Activated CD8-positive, alpha-beta memory T cell treated with anti-CD3 and anti-CD28 coated beads, Interleukin-2, amount 50 U/mL, for 4 hours (primary cell): ENCODE results near the gene RFX2.
"Not testable (repeated sequence)": the region's sequence is repeated elsewhere in the genome, so short reads cannot be mapped to it uniquely, and the experiment has no call there.

Experiments used
- DNase-seq: peaks from one replicate; pipeline ENCODE4 v3.0.0-alpha.2; 2020

RFX2 gene

DNA sequence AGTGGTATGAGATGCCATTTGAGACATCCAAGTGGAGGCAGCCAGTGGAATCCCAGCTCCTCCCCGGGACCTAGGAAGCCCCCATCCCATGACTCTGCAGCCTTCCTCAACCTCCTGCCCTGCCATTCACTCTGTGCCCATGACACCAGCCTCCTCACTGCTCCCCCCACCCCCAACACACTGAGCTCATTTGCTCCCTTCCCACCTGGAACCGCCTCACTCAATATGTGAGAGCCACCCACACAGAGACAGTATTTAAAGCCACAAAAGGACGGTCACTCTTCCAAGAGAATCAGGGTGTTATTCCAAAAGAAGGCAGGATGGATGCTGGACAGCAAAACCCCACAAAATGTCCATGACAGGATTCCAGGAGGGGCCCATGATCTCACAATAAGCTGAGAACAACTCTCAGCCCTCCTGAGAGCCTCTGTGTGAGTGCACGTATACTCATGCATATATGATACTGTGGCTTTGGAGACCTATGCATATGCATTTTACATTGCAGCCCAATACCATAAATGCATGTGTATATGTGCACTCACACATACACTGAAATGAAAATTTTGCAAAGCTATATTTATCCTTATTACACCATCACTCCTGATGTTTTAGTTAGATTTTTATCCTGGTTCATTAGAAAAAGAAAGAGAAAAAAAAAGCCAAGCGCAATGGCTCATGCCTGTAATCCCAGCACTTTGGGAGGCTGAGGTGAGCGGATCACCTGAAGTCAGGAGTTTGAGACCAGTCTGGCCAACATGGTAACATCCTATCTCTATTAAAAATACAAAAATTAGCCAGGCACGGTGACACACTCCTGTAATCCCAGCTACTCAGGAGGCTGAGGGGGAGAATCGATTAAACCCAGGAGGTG, 121.5 kb downstream of the RFX2 start:
- no peak for DNase-seq

DNA sequence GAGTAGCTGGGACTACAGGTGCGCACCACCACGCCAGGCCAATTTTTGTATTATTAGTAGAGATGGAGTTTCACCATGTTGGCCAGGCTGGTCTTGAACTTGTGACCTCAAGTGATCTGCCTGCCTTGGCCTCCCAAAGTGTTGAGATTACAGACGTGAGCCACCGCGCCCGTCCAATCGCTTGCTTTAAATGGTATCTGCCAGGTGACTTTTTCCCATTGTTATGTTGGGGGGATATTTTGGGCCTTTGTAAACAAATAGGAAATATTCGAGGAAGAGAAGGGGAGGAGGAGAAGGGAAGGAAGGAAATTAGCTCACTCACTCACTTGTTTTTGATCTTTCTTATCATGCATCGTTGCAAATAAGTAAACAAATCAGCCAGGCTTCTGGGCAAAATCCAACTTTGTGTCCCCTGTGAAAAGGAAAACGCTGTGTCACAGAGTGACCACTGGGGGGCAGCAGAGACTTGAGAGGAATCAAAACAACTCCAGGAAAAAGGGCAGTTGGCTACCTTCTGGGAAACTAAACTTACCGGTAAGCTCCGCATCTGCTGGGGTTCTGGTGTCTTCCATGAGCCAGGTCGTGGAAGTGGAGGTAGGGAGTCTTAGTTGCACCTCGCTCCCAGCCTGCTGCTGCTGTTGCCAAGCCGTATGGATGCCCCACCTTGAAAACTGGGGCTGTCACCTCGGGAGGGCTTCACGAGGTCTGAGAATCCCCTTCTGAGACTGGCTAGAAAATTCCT, 123.1 kb downstream of the RFX2 start:
- DNase-seq: peak; percentile 72

DNA sequence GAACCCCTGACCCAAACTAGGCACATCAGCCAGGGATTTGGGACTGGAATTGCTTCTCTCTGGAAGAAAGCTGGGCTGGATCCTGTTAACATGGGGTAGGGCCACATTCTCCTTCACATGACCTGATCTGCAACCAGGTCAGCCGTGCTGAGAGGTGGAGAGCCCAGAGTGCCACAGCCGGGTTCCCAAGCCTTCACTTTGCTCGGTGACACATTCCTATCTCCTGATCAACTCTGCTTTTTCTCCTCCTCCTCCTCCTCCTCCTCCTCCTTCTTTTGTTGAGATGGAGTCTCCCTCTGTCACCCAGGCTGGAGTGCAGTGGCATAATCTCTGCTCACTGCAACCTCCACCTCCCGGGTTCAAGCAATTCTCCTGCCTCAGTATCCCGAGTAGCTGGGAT, 124.5 kb downstream of the RFX2 start:
- not testable (repeated sequence) for DNase-seq

DNA sequence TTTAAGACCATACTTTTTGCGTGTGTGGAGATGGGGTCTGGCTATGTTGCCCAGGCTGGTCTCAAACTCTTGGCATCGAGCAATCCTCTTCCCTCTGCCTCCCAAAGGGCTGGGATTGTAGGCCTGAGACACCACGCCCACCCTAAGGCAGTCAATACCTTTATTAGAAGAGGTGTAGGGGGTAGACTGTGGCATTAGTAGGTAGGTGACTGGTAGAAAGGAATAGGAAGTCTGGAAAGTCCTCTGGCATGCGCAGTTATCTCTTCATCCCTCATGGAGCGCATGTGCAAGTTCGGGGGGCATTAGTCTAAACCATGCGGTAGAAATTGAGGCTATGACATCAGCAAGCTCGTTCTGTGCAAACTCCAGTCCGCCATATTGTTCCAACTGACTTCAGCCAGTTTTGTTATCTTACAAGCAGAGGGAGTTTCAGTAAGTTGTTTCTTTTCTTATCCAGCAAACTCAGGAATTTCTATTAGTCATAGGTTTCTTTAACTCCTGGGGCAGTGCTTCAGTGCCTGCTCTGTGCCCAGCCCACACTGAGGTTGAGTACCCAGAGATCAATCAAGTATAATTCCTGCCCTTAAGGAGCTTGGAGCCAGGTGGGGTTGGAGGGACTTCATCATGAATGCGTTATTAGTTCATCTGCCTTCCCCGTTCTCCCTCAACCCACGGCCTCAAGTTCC, 125.1 kb downstream of the RFX2 start:
- no peak for DNase-seq

DNA sequence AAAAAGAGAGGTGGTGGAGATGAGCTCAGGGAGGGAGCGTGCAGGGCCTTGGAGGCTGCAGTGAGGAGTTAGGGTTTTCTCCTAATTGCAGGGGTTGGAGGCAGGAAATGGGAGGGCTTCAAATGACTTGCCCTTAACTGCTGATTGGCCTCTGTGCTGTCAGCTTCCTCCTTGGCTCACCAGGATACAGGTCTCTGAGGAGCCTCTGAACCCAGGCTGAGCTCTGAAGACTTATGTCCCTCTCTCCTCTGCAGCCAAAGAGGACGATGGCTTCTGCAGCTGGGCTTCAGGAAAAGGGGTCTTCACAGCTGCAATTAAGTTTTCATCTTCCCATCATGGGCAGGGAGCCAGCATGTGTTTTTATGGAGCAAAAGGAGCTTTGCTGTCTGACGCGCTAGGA, 125.7 kb downstream of the RFX2 start:
- no peak for DNase-seq

DNA sequence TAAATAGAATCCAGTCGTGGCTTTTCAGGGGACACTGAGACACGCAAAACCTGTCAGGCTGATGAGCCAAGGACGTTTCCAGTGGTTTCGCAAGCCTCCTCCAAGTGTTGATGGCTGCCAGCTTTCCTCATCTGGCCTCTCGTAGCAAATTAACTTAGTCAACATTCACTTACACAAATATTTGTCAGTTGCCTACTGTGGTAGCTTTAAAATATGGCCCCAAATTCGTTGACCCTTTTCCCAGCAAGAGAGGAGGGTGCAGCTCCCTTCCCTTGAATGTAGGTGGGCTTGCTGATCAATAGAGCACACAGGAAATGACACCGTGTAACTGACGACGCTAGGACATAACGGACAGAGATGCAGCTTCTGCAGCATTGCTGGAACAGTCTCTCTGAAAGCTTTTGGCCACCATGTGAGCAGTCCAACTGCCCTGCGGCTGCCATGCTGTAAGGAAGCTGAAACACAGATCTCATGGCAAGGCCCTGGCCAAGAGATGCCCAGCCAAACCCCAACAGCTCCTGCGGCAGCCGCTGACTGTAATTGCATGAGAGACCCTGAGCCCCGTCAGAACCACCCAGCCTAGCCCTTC, 126.8 kb downstream of the RFX2 start:
- DNase-seq: no peak

DNA sequence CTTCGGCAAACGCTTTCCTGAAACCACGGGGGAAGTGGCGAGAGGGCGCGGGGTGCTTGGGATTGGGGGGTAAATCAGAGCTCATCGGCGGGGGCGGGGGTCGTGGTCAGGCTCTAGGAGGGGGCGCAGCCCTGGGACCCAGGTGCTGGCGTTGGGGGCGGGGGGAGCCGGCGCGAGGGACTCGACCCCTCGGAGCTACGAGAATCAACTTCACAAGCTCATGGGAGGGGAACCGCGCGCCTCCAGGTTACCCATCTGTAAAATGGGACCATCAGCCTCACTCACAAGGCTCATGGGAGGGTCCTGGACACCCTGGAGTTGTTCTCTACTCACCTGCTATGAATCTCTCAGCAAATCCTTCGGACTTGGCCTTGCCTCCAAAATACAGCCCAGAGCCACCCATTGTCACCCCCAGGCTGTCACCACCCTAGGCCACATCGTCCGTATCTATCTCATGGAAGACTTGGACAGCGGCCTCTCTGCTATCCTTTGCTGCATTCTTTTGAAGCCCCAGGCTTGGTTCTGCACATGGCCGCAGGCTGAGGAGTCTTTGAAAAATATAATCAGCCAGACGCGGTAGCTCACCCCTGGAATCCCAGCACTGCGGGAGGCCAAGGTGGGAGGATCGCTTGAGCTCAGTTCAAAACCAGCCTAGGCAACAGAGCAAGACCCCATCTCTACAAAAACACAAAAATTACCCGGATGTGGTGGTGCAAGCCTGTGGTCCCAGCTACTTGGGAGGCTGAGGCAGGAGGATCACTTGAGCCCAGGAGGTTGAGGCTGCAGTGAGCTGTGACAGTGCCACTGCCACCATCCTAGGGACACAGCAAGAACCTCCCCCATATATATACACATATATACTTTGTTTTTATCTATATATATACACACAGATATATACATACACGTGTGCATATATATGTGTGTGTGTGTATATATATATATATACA, 131.4 kb downstream of the RFX2 start:
- no peak for DNase-seq

DNA sequence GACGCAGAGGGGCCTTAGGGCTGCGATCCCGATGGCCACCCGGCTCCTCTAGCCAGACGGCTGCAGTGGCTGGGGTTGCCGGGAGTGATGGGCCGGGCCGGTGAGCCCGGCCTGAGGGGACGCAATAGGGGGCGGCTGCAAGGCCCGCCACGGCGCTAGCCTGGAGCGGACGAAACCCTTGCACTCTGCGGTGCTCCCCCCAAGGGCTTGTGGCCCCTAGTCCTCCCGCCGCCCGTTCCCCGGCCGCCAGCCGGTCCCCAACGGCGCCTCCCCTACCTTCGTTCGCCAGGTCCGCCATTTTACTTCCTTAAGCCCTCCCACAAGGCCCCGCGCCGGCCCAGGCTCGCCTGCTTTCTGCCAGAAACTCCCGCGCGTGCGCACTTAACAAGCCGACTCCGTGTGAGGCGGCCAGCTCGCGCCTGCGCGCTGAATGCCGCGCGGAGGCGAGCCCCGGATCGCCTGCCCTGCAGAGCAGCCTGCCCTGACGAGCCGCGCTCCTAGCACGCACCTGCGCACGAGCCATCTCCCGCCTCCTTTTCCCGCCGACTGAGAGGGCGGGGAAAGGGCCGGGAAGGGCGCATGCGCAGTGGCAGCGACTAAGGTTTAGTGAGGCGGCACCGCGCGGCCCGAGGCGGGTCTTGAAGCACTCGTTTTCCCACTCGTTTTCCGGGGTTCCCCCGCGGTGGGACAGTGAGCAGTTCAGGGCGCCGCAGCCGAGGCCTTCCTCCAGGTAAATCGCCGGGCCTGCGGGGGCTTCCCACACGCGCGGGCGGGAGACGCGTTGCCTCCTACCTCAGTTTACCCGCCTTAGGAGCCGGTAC, 132.3 kb downstream of the RFX2 start, which contains the start of gene RANBP3:
Gene RANBP3, minus strand, starts transcription at position 356 of the 821 bp plus-strand sequence. Its CDS starts 58 bp downstream, at position 298.
- DNase-seq: peak; percentile 97

DNA sequence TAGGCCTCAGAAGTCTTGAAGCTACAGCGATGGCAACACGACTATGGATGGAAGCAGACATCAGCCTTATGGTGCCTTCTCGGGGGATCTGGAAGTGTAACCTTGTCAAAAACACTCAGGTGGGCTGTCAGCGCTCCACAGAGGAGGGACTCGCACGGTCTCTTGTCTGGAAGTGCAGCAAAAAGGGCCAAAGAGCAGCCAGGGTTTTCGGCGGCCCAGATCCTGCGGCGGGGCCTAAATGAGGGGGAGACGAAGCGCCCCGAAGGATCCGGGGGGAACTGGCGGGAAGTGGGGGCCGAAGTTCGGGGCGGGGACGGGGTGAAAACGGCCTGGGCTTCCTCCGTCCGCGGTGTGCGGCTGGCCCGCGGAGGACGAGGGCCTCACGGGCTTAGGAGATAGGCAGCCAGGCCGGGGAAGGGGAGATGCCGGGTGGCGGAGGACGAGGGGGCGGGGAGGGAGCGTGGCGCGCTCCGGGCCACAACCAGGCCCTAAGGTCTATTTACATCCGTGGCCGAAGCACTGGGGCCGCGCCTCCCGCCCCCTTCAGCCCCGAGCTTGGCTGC, 133.0 kb downstream of the RFX2 start:
- DNase-seq: peak; percentile 35

DNA sequence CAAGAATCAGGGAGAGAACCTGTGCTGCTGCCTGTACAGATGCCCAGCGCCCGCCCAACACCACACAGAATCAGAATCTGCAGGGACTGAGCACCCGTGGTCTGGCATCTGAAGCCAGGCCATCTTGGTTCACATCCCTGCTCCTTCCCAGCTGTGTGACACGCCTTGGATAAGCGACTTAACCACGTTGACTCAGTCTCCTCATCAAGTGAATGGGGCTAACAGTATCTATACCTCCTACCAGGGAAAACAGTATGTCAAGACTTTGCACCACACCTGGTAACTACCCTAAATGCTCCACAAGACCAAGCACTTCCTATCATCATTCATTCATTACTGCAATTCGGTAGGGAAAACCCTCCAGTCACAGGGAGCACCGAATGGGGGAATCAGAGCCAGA, 133.5 kb downstream of the RFX2 start:
- DNase-seq: no peak

DNA sequence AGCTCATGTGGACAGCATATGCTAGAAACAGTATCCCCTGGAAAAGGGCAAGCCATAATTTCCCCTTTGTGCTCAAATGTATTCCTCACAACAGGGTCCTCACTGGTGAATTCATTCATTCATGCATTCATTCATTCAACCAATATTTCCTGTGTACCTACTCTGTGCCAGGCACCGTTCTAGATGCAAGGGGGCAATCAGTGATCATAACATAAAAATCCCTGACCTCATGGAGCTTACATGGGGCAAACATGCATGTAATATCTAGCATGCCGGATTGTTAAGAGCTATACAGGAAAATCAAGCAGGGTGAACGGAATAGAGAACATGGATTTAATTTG, 134.9 kb downstream of the RFX2 start:
- DNase-seq: no peak

DNA sequence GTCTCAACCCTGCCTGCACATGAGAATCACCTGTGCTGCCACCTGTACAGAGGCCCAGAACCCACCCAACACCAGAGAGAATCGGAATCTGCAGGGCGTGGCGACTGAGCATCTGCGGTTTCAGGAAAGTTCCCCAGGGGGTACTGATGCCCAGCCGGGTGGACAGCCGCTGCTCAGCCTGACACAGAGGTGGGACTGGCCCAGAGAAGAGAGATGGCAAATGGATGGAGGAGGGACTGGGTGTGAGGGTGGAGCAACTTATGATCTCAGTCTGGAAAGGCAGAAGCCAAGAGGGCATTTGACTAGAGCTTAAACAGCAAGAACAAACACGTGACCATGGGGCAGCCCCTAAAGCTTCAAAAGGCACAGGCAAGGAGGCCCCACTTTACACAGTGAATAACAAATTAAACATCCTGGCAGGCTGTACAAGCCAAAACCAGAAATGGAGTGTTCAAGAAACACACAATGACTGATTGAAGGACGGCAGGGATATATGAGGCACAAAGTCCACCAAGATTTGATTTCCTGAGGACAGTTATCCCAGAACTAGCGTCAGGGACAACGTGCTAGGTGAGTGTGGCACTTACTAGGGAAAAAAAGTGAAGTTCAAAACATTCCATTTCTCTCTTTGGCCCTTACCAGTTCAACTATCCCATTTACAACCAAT, 135.4 kb downstream of the RFX2 start:
- DNase-seq: peak; percentile 35

DNA sequence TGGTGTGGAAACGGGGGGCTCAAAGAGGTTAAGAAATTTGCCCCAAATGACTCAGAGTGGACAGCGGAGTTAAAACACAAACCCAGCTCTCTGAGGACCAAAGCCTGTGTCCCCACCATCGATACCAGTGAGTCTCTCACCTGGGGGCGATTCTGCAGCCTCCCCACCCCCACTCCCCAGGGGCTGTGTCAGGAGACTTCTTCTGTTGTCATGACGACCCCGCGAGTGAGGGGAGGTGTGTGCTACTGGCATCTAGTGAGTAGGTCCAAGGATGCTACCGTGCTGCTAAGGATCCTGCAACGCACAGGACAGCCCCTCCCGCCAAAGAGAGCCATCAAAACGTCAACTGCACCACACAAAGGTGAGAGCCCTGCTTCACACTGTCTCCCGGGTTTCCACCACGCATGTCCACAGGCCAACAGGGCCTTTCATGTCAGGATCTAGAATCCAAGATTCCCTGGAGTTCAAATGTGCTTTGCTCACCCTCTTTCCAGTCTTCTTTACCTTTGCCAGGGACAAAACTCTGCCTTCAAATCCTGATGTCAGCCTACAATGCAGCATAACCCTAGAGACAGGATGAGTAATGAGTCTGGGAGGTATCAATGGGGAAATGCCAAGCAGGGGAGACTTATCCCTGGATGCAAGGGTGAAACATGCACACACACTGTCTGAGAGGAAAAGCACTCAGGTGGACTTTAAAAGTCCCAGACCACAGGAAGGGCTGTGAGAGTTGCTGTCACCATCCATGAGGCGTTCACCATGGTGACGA, 136.2 kb downstream of the RFX2 start:
- DNase-seq: no peak

DNA sequence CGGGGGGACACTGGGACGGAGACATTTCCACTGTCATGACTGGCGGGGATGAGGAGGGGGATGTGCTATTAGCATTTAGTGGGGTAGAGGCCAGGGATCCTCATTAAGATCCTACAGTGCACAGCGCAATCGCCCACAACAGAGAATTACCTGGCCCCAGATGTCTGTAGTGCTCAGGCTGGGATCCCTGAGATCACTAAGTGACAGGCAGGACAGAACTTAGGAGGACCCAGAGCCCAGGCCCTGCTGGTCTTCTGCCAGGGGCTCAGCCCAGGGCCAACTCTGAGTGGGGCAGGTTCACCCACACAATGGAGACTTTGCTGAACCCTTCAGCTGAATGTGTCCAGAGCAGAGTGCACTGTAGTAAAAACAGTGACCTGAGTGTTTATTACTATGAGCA, 136.9 kb downstream of the RFX2 start:
- DNase-seq: no peak

DNA sequence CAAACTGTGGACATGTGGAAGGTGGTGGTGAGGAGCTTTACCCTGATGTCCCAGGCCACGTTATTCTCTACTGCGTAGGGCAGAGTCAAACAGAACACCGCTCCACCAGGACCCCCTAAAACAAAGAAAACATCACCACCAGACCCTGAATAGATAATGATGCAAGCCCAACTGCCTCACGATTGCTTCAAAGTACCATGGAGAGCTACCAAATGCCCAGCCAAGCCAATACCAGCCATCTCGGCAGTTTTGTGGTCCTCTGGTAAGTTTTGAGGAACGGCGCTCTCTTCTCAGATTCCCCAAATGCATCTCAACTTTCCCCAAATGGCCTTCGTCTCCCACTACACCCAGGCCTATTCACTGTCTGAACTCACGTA, 138.0 kb downstream of the RFX2 start:
- DNase-seq: no peak

DNA sequence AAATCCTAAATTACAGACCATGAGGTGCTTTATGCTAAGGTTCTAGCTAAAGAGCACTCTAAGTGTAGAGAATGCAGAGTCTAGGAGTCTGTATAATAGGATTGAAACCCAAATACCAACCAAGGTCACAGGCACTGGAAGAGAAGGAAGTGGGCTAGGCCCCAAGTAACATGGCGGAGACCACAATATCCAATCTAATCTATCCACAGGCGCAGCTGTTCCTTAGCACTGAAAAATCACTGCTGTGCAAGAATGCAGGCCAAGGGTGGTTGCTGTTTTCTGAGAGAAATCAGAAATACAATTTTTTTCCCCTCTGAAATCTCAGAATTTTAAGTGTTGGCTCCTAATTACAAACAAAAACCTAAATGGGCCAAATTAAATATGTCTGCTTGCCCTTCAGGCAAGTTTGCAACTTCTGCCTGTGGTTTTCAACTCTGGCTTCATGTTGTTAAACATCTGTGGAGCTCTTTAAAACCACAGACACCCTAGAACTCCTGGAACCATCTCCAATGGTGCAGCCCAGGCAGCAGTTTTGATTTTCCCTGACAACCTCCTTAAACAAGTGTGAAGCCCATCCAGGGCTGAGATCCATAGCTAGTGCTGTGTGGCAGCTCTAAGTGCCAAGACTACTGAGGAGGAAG, 138.5 kb downstream of the RFX2 start:
- DNase-seq: no peak

DNA sequence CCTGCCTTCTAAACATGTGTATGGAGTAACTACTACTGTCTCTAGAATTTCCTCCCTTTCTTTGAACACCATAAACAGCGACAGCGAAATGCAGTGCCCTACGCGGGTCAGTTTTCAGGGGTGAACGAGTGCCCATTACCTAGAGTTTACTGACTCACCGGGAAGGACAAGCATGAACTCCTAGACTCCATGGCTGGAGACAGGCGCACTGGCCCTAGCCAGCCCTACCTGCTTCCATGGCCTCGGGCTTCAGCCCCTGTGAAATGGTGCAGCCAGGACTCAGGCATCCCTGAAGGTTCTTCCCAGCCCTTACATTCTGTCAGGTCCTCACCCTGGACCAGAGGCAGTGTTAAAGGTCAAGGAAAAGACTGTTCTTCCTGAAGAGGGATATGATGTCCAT, 140.8 kb downstream of the RFX2 start:
- no peak for DNase-seq

DNA sequence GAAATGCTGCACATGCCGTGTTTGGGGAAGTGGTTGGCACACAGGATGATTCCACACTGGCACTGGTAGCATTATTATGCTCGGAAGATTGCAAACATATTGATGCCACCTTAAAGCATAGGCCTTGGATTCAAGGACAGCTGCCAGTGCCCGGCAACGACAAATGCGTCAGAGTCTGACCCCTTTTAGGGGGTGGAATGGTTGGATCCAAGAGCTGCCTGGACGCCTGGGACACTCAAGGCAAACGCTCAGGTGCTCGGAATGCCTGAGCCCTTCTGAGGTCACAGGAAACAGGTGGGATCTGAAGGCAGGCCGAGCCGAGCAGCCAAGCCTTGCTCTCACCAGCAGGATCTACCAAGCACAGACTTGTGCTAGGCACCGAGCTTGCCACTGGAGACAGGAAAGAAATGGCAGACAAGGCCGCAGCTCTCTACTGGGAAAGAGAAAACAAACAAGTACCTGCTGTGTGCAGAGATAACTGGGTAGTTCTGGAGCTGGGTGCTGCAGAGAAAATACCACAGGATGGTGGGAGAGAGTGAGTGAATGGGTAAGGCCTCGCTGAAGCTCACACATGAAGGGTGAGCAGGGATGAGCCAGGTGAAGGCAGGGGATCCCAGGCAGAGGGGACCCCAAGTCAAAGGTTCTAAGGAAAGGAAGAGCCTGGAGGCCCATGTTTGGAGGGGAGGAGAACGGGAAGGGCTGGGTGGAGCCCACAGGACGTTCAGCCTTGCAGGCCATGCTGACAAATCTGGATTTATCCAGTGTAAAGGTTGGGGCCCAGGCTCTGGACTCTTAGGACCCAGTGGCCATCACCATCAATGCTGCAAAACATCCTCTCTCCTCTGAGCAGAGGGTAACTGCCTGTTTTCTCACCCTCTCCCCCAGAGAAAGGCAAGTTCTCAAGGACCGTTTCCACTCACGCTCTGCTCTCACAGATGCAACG, 141.6 kb downstream of the RFX2 start:
- no peak for DNase-seq
